Pancreas (tissue), 10 donors: ENCODE data around the gene SIGLEC5. TPM values are rescaled to one million over a fixed set of nuclear protein-coding genes. Genes with fewer than 3 reads are reported as not detected.

Experiments used
- ATAC-seq, 4 donors: fragments of 200-7000 bp; cut with Tn5 transposase; one replicate each; pipeline versions ENCODE4 v1.8.0 to v1.9.1; 2020; ENCODE audit warnings: mild to moderate bottlenecking in 4 of 4, moderate library complexity in 4 of 4
- DNase-seq, 6 donors: peaks; one replicate each; pipeline ENCODE4 v3.0.0-alpha.2; 2020
- FAIRE-seq: peaks from 2 replicates; lab custom pipeline; 2012; peaks lifted over from hg19 to GRCh38; lab: Jason Lieb, UNC
- H3K27ac ChIP-seq, 4 donors: fragments of 200-600 bp; sonication (generic); 1 replicate in 3 of 4; 2 replicates in 1 of 4; pipeline versions ENCODE4 v1.5.0 to v1.8.0; 2020
- H3K27me3 ChIP-seq, 4 donors: fragments of 200-600 bp; one replicate each; pipeline ENCODE4 v1.8.0; 2021
- H3K36me3 ChIP-seq, 3 donors: fragments of 200-600 bp; sonication (generic) in 1 of 3; one replicate each; pipeline versions ENCODE4 v1.5.0 to v1.8.0; 2020 to 2021
- H3K4me1 ChIP-seq, 3 donors: fragments of 200-600 bp; one replicate each; pipeline ENCODE4 v1.8.0; 2021
- H3K4me3 ChIP-seq, 4 donors: fragments of 200-600 bp; sonication (generic) in 2 of 4; one replicate each; pipeline versions ENCODE4 v1.5.0 to v1.8.0; 2020 to 2021
- H3K9me3 ChIP-seq, 4 donors: fragments of 200-600 bp; one replicate each; pipeline ENCODE4 v1.8.0; 2021
- WGBS, 2 donors: extraction: QIAGEN DNeasy Blood & Tissue Kit; methylation state at CpG; one replicate each; pipeline ENCODE4 v1.1.7; 2013; 5-methylcytosine and 5-hydroxymethylcytosine counted together
- intact Hi-C, 3 donors: fragments of 100-400 bp; cut with DNase I; formaldehyde crosslinking; loops; one replicate each; pipeline versions ENCODE4 v1.11.1 to v1.14.2; 2022
- polyA plus RNA-seq, 2 donors: library from polyadenylated mRNA; stranded (reverse); fragments of 200-250 nt; gene quantifications; one replicate each; pipeline ENCODE4 v1.2.3, GENCODE V29; 2013
- total RNA-seq, 6 donors: library from RNA; stranded (reverse); fragmentation: NEBNext Ultra II Directional in 4 of 6; extraction: Animal tissue kit (Norgen Biotek cat#: 25700) in 4 of 6; gene quantifications; one replicate each; pipeline versions ENCODE4 v1.2.1 to v1.2.4, GENCODE V29; 2021 to 2023
- TF ChIP-seq, protein P1 (sequence below), 4 donors: fragments of 200-600 bp; sonication (generic) in 3 of 4; IDR thresholded peaks; one replicate each; pipeline versions ENCODE4 v1.5.0 to v1.8.0; 2021; ENCODE audit warnings: antibody characterized with exemption in 4 of 4
- donor health status: healthy with polysubstance abuse.
- donor health status: DM: no; HTN: no; CAD: no; lungs with moderate emphysema.
- donor health status: DM: no; HTN: no; CAD: no.
- donor health status: control.
- donor health status: control.
- donor health status: Bipolar disorder and iron deficiency.
- donor health status: DM: yes; HTN: yes; CAD: no.
- donor health status: DM: no; HTN: no; CAD: no.
- donor health status: DM: no; HTN: no; CAD: no.
- donor health status: DM: yes; HTN: yes; CAD: no.

Gene SIGLEC5
- total and polyA plus RNA-seq, 8 donors, result 0.05 to 0.37 (median 0.11) TPM; not detected in 5

GRCh38 chr19:51595190-51596175, 34.7 kb downstream of the SIGLEC5 start:
- FAIRE-seq (no peak), ATAC-seq (no peak), DNase-seq (no peak)
- TF ChIP-seq, protein P1, sequence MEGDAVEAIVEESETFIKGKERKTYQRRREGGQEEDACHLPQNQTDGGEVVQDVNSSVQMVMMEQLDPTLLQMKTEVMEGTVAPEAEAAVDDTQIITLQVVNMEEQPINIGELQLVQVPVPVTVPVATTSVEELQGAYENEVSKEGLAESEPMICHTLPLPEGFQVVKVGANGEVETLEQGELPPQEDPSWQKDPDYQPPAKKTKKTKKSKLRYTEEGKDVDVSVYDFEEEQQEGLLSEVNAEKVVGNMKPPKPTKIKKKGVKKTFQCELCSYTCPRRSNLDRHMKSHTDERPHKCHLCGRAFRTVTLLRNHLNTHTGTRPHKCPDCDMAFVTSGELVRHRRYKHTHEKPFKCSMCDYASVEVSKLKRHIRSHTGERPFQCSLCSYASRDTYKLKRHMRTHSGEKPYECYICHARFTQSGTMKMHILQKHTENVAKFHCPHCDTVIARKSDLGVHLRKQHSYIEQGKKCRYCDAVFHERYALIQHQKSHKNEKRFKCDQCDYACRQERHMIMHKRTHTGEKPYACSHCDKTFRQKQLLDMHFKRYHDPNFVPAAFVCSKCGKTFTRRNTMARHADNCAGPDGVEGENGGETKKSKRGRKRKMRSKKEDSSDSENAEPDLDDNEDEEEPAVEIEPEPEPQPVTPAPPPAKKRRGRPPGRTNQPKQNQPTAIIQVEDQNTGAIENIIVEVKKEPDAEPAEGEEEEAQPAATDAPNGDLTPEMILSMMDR (IDR thresholded peaks at IDR 0.05), result no peak
- no peaks in the 10 kb centered on the region for H3K9me3 ChIP-seq
- intact Hi-C loops, result no loop called here
- no peak overlapping the region for H3K27ac ChIP-seq
- WGBS, 2 donors, result 87 to 89% methylated on average over 8 of the region's 8 CpGs
- no peaks in the 10 kb centered on the region for H3K27me3 ChIP-seq
- H3K36me3 ChIP-seq, result no peaks in the 10 kb centered on the region
- H3K4me1 ChIP-seq, result peaks cover 0 to 11% (median 0%) of the 10 kb centered on the region in 3 donors
- peak overlapping the region in 3 of 4 donors; percentile 53 to 81 (median 68) for H3K4me3 ChIP-seq

- H3K4me1 ChIP-seq, result peaks cover 0 to 11% (median 0%) of the 10 kb centered on the region in 3 donors
- no peaks in the 10 kb centered on the region for H3K9me3 ChIP-seq
- intact Hi-C loops, result no loop called here
- TF ChIP-seq, protein P1 (IDR thresholded peaks at IDR 0.05), result no peak
- H3K27me3 ChIP-seq, result no peaks in the 10 kb centered on the region
- H3K36me3 ChIP-seq, result no peaks in the 10 kb centered on the region
- DNase-seq, result peak in 1 of 6 donors; percentile 56
- H3K27ac ChIP-seq, result peak overlapping the region in 2 of 4 donors; percentile 33 to 44
- H3K4me3 ChIP-seq, result peak overlapping the region; percentile 42 to 81 (median 60)
- 5 to 12% methylated on average over 6 of the region's 6 CpGs for WGBS, 2 donors
- peak in 3 of 4 donors; percentile 14 to 37 (median 15) for ATAC-seq
- no peak for FAIRE-seq
Measured at GRCh38 chr19:51594774-51595109, 35.5 kb downstream of the SIGLEC5 start.

GRCh38 chr19:51593969-51594773, 36.0 kb downstream of the SIGLEC5 start:
- H3K36me3 ChIP-seq, result no peaks in the 10 kb centered on the region
- DNase-seq (peak; percentile 98 to 100 (median 99)), FAIRE-seq (peak; percentile 82), ATAC-seq (peak; percentile 99 to 100 (median 100))
- no peaks in the 10 kb centered on the region for H3K9me3 ChIP-seq
- 0 to 1% methylated on average over 58 to 61 of the region's 61 CpGs for WGBS, 2 donors
- peaks cover 0 to 11% (median 0%) of the 10 kb centered on the region in 3 donors for H3K4me1 ChIP-seq
- peak overlapping the region; percentile 42 to 81 (median 65) for H3K4me3 ChIP-seq
- H3K27ac ChIP-seq, result peak overlapping the region in 2 of 4 donors; percentile 33 to 44
- intact Hi-C loops, result no loop called here
- TF ChIP-seq, protein P1 (IDR thresholded peaks at IDR 0.05), result no peak
- H3K27me3 ChIP-seq, result no peaks in the 10 kb centered on the region

DNA sequence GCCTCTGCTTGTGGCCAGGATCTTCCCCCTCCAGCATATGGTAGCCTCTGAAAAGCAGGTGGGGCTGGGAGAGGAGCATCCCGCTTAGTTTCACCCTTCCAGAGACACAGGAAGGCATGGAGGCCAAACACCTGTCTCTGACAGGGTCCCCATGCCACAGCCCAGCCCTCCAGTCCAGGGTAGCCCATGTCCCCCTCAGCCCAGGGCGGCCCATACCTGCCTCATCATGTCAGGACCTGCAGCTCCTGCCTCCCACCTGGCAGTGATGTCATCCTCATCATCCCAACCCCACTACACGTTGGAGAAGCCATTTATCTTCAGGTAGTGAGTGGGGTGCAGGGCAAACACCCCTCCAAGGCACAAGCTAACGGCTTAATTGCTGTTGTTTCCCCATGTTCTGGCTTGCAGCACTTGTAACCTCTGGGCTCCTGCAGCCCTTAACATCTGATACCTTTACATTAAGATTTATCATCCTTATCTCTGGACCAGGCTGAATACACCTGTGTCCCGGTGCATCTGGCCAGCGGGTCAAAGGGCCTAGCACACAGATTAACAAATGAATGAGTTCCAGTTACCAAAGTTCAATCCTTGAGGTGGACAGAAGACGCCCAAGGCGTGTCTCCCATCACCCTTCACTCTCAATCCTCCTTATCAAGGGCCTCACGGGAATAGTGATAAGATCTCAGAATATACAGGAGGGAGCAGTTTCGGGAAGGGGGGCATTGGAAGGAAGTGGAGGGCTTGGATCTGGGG, 36.9 kb downstream of the SIGLEC5 start:
- peaks cover 0 to 11% (median 0%) of the 10 kb centered on the region in 3 donors for H3K4me1 ChIP-seq
- TF ChIP-seq, protein P1 (IDR thresholded peaks at IDR 0.05), result no peak
- no peak for FAIRE-seq
- no peak for ATAC-seq
- no peaks in the 10 kb centered on the region for H3K36me3 ChIP-seq
- H3K4me3 ChIP-seq, result peak overlapping the region; percentile 42 to 81 (median 65)
- 20 to 25% methylated on average over 10 of the region's 10 CpGs for WGBS, 2 donors
- peak in 2 of 6 donors; percentile 36 to 62 for DNase-seq
- no peak overlapping the region for H3K27ac ChIP-seq
- no peaks in the 10 kb centered on the region for H3K27me3 ChIP-seq
- intact Hi-C loops, result no loop called here
- H3K9me3 ChIP-seq, result no peaks in the 10 kb centered on the region
